HG03439 (cell line): Measurements from ENCODE around the gene TSTD1.
A peak's percentile ranks its signal among the peaks of the same experiment; 100 is the strongest.
"Not testable (repeated sequence)": the region's sequence is repeated elsewhere in the genome, so short reads cannot be mapped to it uniquely, and the experiment has no call there.

Source experiments
- ATAC-seq: cut with Tn5 transposase; IDR thresholded peaks from one replicate; pipeline ENCODE4 v1.9.1; 2021; ENCODE audit warnings: mild to moderate bottlenecking, moderate library complexity; ENCODE audit not compliant: unreplicated experiment

TSTD1 gene

DNA sequence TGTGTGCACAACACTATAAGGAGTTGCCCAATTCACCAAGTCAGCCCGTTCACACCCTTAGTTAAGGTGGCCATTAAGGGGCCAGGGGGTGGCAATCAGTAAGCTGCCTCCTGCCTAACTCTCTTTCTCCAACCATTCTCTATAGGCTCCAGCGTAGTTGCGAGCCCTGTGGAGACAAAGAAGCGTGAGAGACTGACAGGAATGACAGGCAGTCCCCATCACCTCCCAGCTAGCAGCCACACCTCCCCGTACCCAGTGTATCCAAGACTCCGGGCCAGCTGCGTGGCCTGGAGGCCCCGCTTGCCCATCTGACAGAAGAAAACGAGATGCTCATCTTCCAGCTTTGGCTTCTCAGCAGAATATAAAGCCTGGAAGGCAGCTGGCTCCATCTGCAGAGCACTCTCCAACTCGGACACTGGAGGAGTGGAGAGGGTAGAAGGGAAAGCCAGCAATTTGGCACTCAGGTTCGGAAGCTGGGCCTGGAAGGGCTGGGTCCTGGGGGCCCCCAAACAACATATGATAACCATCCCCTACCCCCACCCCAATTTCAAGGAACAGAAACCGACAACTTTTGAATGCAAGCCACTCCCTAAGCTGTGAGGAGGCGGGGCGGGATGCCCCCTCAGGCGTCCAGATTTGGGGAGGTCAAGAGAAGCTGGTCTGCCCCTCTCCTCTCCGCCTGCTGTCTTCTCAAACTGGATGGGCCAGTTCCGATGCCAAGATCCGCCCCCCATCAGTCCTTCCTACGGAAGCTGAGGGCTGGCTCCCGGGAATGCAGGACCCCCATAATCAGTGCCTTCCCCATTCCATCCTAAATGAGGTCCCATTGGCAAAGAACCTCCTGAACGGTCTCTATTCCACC is 872 bp downstream of the TSTD1 start:
- ATAC-seq, result no peak

DNA sequence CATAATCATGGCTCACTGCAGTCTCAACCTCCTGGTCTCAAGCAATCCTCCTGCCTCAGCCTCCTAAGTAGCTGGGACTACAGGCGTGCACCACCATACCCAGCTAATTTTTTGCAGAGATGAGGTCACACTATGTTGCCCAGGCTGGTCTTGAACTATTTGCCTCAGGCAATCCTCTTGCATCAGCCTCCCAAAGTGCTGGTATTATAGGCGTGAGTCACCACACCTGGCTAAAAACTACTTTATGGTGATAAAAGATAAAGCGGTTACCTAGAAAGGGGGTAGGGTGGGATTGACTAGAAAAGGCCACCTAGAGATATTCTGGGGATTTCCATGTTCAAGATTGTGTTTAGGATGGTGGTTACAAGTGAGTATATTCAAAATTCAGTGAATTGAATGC is 5.0 kb downstream of the TSTD1 start:
- ATAC-seq, result no peak

DNA sequence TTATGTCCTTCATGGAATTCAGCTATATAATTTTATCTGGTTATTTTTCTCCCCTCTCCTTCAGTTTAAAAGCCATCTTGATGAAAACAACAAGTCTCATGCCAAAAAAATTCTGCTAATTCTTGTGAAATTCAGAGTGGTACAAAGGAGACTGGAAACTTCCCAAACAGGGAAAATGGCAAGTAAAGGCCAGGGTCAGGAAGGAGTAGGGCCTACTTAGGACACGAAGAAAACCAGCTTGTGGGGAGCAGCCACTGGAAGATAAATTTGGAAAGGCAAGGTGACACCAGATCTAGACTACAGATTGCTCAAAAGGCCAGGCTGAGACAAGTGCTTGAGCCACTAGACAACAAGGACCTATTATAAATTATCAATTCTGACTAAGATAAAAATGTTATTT is 6.4 kb downstream of the TSTD1 start:
- no peak for ATAC-seq

DNA sequence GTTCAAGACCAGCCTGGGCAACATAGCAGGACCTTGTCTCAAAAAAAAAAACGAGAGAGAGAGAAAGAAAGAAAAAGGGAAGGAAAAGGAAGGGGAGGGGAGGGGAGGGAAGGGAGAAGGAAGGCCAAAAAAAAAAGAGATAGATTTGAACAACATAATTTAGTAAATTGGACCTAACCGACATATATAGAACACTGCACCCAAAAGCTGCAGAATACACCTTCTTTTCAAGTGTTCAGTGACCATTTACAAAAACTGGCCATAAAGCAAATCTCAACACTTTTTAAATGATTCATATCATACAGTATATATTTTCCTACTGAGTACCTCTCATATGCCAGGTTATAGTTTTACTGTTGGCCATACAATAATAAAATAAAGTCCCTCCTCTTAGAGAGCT is 6.9 kb downstream of the TSTD1 start:
- ATAC-seq, result no peak

DNA sequence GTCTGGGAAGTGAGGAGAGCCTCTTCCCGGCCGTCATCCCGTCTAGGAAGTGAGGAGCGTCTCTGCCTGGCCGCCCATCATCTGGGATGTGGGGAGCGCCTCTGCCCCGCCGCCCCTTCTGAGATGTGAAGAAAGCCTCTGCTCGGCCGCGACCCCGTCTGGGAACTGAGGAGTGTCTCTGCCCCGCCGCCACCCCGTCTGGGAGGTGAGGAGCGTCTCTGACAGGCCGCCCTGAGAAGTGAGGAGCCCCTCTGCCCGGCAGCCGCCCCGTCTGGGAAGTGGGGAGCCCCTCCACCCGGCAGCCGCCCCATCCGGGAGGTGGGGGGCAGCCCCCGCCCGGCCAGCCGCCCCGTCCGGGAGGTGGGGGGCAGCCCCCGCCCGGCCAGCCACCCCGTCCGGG is 9.3 kb downstream of the TSTD1 start:
- ATAC-seq, result not testable (repeated sequence)

DNA sequence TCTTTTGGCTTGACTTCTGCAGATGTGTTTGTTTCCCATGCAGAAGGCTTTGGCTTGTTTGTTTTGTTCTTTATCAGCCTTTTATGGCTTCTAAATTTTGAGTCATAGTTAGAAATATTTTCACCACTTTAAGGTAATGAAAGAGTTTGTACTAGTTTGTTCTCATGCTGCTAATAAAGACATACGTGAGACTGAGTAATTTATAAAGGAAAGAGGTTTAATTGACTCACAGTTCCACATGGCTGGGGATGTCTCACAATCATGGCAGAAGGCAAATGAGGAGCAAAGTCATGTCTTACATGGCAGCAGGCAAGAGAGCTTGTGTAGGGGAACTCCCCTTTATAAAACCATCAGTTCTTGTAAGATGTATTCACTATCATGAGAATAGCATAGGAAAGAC is 11.8 kb downstream of the TSTD1 start:
- ATAC-seq, result not testable (repeated sequence)

DNA sequence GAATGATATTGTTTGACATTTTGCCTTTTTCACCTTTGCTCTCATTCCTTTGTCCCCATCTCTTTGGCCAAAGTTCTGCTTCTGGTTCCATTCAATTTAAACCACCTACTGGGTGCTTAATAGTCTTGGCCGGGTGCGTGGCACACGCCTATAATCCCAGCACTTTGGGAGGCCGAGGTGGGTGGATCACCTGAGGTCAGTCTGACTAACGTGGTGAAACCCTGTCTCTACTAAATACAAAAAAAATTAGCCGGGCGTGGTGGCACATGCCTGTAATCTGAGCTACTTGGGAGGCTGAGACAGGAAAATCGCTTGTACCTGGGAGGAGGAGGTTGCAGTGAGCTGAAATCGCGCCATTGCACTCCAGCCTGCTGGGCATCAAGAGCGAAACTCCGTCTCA is 16.3 kb downstream of the TSTD1 start:
- ATAC-seq, result not testable (repeated sequence)

DNA sequence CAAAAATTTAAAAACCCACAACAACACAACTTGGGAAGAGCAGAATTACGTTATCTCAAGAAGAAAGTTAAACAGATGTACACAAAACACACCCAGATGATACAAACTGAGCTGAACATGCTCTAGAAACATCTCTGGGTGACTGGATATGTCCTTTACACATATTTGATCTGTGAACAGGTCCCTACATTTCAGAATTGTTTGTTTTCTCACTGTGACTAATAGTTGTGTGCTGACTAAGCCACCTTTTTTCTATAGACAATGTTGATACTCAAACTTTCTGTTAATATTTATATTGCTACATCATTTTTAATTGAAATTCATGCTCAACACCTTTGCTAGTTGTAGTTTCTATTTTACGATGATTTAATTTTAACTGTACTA is 16.8 kb downstream of the TSTD1 start:
- ATAC-seq, result no peak

DNA sequence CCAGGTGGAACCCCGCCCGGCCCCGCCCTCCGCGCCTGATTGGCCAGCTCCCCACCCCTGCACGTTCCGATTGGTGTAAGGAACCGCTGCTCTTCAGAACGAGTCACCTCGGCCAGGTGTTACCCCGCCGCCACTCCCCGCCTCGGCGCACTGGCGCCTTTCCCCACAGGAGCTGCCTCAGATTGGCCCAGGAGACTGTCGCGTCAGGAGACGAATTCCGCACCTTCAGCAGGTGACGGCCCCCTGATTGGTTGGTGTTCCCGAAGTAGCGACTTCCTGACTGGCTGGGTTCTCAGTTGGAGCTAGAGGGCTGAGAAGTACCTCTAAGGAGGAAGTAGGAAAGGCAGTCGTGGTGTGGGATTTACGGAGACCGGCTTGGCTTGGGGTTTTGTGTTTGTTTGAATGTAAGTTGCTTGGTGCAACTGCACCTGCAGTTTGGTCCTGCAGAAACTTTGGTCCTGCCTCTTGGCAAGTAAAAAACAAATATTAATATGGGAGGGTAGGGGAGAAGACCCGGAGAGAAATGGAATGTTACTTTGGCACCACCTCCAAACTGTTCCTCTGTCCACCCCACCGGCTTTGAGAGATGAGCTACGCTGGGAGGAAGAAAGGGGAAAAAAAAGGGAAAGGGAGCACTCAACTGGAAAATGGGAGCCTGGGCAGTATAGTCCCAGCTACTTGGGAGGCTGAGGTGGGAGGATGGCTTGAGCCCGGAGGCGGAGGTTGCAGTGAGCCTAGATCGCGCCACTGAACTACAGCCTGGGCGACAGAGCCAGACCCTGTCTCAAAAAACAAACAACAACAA is 17.4 kb downstream of the TSTD1 start:
- ATAC-seq, result peak; percentile 77

DNA sequence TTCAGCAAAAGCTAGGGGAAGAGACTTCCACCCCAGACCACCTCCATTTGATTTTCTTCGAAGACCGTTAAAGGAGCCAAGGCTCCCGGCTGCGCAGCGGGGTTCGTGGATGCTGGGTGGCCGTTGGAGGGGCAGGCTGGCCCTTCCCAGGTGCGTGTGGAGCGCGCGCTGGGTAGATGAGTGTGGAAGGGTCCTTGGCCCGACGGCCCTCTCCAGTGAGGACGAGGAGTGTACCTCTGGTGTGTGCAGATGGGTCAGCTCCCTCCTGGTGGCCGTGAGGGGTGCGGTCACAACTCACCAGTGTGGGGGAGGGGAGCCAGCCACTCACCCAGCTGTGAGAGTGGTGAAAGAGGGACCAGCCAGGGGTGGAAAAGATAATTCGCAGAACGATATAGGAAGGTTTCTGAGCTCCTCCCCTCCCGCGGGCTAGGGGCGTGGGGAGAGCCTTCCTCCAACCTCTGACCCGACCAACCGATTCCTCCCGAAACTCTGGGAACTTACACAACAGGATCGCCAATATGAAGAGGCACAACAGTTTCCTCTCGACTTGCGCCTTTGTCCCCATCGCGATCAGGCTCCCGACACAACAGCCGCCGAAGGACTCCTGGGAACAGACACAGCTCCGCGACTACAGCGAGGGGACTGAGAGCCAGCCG is 18.1 kb downstream of the TSTD1 start, which contains the start of gene F11R:
TSS of gene F11R (minus strand) at position 644 of the 656 bp plus-strand sequence. CDS start at position 565, 79 bp downstream.
- peak; percentile 38 for ATAC-seq

DNA sequence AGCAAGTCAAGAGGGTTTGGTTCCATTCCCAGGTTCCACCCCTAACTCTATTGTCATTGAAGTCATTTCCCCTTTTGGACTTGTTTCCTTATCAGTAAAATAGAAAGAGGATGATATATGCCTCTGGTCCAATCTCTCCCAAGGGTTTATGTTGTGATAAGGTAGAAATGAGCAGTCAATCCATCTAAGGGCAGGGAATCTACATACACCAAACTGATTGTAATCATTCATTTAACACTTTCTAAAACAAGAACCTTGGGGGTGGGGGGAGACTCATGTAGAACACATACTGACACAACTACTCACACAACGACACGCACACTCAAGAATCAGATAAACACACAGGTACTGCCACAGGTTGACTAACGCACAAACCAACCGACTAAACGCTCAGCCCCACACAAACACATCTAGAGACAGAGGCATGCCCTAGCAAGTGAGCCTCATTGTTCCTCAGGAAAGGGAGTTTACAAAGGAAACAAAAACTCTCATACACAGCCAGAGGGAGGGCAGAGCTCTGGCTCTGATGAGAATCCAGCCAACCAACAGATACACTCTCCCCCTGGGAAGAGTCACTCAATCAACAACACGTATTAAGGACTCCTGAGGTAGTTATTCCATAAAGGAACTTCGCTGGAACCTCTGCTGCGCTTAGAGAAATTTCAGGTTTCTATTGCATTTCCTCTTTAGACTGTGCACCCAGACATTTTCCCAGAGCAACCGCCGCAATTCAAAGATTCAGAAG is 18.8 kb downstream of the TSTD1 start:
- peak; percentile 13 for ATAC-seq

DNA sequence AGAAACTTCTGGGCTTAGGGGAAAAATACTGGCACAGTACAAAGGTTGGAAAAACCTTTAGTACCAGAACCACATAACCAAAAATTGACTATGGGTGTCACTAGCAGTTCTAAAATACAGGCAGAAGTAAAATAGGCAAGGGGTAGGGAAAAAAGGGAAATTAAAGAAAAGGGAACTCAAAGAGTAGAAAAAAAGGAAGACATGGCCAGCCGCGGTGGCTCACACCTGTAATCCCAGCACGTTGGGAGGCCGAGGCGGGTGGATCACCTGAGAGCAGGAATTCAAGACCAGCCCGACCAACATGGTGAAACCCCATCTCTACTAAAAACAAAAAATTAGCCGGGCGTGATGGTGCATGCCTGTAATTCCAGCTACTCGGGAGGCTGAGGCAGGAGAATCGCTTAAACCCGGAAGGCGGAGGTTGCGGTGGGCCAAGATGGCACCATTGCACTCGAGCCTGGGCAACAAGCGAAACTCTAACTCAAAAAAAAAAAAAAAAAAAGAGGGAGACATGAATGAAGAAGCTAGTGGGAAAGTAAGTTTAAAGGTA is 19.6 kb downstream of the TSTD1 start:
- not testable (repeated sequence) for ATAC-seq

DNA sequence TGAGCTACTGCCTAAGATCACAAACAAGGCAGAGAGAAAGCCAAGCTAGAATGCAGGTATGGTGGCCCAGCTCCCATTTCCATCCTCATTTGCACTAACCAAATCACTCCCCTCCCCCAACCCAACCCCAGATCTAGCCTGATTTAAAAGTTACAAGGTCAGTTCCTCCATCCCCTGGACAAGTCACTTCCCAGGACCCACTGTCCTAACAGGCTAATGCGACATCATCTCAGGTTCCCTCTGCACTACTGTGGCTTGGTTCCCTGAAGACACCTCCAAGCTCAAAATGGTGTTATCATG is 20.2 kb downstream of the TSTD1 start:
- no peak for ATAC-seq

DNA sequence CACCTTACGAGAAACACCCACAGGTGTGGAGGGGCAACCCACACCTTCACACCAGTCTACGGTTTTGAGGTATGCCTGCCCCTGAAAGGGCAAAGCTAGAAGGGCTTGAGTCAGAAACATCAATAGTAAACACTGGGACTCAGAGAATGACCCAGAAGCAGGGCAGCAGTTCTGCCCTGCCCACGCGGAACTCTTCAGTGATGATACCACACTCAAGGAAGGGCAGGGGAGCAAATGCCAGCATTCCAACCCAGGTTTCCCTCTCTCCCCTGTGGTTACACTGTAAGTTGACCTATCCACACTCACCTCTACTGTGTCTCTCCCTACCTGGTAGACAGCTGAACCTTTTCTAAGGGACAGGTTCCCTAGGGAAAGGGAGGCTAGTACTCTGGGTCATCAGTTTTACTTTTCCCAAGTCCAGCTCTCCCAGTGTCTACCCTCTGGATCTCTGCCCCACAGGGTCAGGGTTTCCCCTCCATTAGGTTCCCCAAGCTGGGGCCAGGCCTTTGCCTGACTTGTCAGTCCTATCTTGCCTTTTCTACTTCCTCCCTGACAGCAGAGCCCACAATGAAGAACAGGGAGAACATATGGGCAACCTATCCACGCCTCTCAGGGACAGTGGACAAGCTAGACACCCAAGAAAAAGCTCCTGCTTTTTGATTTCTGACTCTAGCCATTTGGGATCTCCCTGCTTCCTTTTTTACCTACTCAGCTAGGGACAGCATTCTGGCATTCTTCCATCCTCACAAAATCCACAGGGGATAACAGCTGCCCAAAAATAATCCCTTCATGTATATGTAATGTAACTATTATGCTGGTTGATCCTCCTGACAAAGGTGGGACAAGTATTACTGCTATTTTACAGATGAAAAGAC is 20.8 kb downstream of the TSTD1 start:
- no peak for ATAC-seq

DNA sequence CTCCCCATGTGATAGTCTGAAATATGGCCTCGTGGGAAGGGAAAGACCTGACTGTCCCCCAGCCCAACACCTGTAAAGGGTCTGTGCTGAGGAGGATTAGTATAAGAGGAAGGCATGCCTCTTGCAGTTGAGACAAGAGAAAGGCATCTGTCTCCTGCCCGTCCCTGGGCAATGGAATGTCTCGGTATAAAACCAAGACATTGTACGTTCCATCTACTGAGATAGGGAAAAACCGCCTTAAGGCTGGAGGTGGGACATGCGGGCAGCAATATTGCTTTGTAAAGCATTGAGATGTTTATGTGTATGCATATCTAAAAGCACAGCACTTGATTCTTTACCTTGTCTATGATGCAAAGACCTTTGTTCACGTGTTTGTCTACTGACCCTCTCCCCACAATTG is 21.6 kb downstream of the TSTD1 start:
- not testable (repeated sequence) for ATAC-seq

DNA sequence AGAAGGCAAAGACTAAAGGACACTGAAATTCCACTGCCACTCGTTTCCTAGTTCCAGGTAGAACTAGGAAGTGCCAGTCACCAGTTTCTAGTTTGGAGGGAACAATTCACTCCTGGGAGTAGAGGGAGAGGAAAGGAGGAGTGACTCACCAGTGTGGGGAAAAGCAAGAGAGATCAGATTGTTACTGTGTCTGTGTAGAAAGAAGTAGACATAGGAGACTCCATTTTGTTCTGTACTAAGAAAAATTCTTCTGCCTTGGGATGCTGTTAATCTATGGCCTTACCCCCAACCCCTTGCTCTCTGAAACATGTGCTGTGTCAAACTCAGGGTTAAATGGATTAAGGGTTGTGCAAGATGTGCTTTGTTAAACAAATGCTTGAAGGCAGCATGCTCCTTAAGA is 22.1 kb downstream of the TSTD1 start:
- not testable (repeated sequence) for ATAC-seq

DNA sequence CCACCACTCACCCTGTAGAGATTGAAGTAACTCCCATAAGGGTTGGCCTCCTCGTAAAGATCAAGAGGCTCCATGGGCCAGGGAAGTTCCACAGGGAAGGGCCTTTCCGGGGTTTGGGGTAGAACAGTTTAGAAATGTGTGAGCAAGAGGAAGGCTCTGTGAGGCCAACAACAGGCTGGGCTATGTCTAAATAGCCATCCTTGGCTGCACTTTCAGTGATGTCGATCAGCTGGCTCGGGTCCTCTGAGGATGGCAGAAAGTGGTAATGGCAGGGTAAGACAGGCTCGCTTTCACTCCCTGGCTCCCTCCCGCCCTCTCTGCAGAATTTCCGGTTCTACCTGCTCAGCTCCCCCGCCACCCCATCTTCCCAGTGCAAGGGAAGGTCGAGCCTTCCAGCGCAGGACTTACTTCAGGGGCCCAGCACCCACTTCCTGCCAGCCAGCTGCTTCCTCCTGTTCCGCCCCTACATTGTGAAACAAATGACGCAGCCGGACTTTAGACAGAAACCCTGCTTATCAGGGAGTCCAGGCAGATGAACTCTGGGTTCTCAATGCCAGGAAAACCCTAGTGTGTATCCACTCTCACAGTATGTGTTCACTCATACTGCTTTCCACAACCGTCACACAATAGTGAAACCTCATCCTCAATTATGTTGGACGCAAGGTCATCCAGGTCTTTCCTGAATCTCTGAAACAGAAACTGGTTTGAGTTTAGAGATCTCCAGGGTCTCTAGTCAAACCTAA is 25.1 kb downstream of the TSTD1 start:
- ATAC-seq, result peak; percentile 84

DNA sequence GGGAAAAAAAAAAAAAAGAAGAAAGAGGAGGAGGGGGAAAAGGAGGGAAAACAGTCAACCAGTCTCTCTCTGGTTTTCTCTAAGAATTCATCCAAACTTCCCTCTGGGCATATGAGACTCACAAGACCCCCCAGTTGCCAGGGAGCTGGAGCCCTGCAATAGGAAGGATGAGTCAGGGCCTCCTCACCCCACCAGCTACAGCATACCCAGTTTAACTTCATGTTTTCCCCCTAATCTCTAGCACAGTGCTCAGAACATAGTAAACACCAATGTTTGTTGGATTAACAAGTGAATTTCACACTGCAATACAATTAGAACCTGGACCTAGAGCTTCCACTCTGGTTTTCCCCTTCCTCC is 25.7 kb downstream of the TSTD1 start:
- ATAC-seq, result no peak

DNA sequence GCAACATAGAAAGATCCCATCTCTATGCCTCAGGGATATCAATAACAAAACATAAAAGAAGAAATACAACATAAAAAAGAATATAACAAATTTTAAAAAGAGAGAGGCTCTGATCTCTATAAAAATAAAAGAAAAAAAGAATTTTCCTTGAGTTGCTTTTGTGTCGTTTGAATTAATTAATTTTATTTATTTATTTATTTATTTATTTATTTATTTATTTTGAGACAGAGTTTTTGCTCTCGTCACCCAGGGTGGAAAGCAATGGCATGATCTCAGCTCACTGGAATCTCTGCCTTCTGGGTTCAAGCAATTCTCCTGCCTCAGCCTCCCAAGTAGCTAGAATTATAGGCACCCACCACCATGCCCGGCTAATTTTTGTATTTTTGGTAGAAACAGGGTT is 26.3 kb downstream of the TSTD1 start:
- ATAC-seq, result no peak
